Thyroid gland (tissue), 4 donors: ENCODE results near the gene COL23A1. TPM values are rescaled to one million over a fixed set of nuclear protein-coding genes. Genes with fewer than 3 reads are reported as not detected.

Experiments
- DNase-seq, 2 donors: peaks; one replicate each; pipeline ENCODE4 v3.0.0-alpha.2; 2019
- H3K27ac ChIP-seq, 3 donors: fragments of 200-600 bp; sonication (generic); 1 replicate in 2 of 3; 2 replicates in 1 of 3; pipeline ENCODE4 v1.5.1; 2016 to 2019; ENCODE audit warnings: mild to moderate bottlenecking in 1 of 3, moderate library complexity in 1 of 3
- H3K27me3 ChIP-seq: fragments of 200-600 bp; sonication (generic); one replicate; pipeline ENCODE4 v1.5.1; 2019
- H3K36me3 ChIP-seq, 2 donors: fragments of 200-600 bp; sonication (generic); one replicate each; pipeline ENCODE4 v1.5.1; 2016 to 2019
- H3K4me1 ChIP-seq, 2 donors: fragments of 200-600 bp; sonication (generic); one replicate each; pipeline ENCODE4 v1.5.1; 2017 to 2019
- H3K4me3 ChIP-seq, 3 donors: fragments of 200-600 bp; sonication (generic); replicated peaks in 1 of 3; 1 replicate in 2 of 3; 2 replicates in 1 of 3; pipeline ENCODE4 v1.5.1; 2016; ENCODE audit warnings: mild to moderate bottlenecking in 1 of 3
- H3K9me3 ChIP-seq: fragments of 200-600 bp; sonication (generic); one replicate; pipeline ENCODE4 v1.5.1; 2017
- CTCF ChIP-seq, 6 experiments: fragments of 200-600 bp in 3 of 6; fragments of 450-650 bp in 3 of 6; sonication (generic) in 3 of 6; IDR thresholded peaks; one replicate each; pipeline ENCODE4 v1.5.1; 2016 to 2019; ENCODE audit warnings: antibody characterized with exemption in 6 of 6, mild to moderate bottlenecking in 2 of 6, inconsistent platforms in 1 of 6, moderate library complexity in 1 of 6
- POLR2A ChIP-seq, 2 donors: fragments of 450-650 bp; IDR thresholded peaks; one replicate each; pipeline ENCODE4 v1.6.1; 2017; ENCODE audit warnings: antibody characterized with exemption in 2 of 2, mild to moderate bottlenecking in 2 of 2, moderate library complexity in 1 of 2
- WGBS, 2 donors: methylation state at CpG; one replicate each; pipeline ENCODE4 v1.1.5; 2017; 5-methylcytosine and 5-hydroxymethylcytosine counted together
- intact Hi-C: fragments of 100-400 bp; cut with DNase I; formaldehyde crosslinking; loops from one replicate; pipeline ENCODE4 v1.15.1; 2023
- total RNA-seq, 4 donors: library from RNA; depleted of rRNA; stranded (reverse); fragments of >200 nt; gene quantifications; one replicate each; pipeline ENCODE4 v1.2.3, GENCODE V29; 2016

The COL23A1 gene
- total RNA-seq, 4 donors from 2014 or later = 76.6 to 108 (median 95.7) TPM

GRCh38 chr5:178247481-178248456 is 342.4 kb downstream of the COL23A1 start:
- Histone ChIP-seq H3K36me3 (no peaks in the 10 kb centered on the region), H3K9me3 (no peaks in the 10 kb centered on the region), H3K27ac (no peak overlapping the region), H3K4me1 (peaks cover 6 to 17% of the 10 kb centered on the region in 2 donors), H3K4me3 (no peak overlapping the region), H3K27me3 (no peaks in the 10 kb centered on the region)
- intact Hi-C loops = no loop called here
- TF ChIP-seq CTCF (IDR thresholded peaks at IDR 0.05) (no peak), POLR2A (IDR thresholded peaks at IDR 0.05) (no peak)
- DNase-seq = no peak
- 80 to 83% methylated on average over 12 to 22 of the region's 24 CpGs for WGBS, 2 donors

- Histone ChIP-seq H3K4me1 (peaks cover 6 to 17% of the 10 kb centered on the region in 2 donors), H3K27me3 (no peaks in the 10 kb centered on the region), H3K9me3 (no peaks in the 10 kb centered on the region), H3K36me3 (no peaks in the 10 kb centered on the region), H3K27ac (no peak overlapping the region), H3K4me3 (no peak overlapping the region)
- DNase-seq = no peak
- 88 to 89% methylated on average over 12 to 15 of the region's 15 CpGs for WGBS, 2 donors
- no peak for TF ChIP-seq CTCF (IDR thresholded peaks at IDR 0.05)
- no peak for TF ChIP-seq POLR2A (IDR thresholded peaks at IDR 0.05)
- intact Hi-C loops = no loop called here
Measured at GRCh38 chr5:178246624-178247279, 343.4 kb downstream of the COL23A1 start.

GRCh38 chr5:178245389-178245788 is 344.8 kb downstream of the COL23A1 start:
- DNase-seq = no peak
- TF ChIP-seq CTCF (IDR thresholded peaks at IDR 0.05) (no peak), POLR2A (IDR thresholded peaks at IDR 0.05) (no peak)
- H3K27ac ChIP-seq = no peak overlapping the region
- H3K4me3 ChIP-seq = no peak overlapping the region
- H3K36me3 ChIP-seq = no peaks in the 10 kb centered on the region
- peaks cover 6 to 18% of the 10 kb centered on the region in 2 donors for H3K4me1 ChIP-seq
- 86 to 91% methylated on average over 2 of the region's 2 CpGs for WGBS, 2 donors
- intact Hi-C loops = no loop called here
- no peaks in the 10 kb centered on the region for H3K27me3 ChIP-seq
- H3K9me3 ChIP-seq = no peaks in the 10 kb centered on the region

- no peak for DNase-seq
- WGBS, 2 donors = 96 to 100% methylated on average over 2 of the region's 2 CpGs
- H3K36me3 ChIP-seq = no peaks in the 10 kb centered on the region
- intact Hi-C loops = no loop called here
- no peak overlapping the region for H3K27ac ChIP-seq
- no peaks in the 10 kb centered on the region for H3K27me3 ChIP-seq
- TF ChIP-seq POLR2A (IDR thresholded peaks at IDR 0.05) (no peak), CTCF (IDR thresholded peaks at IDR 0.05) (no peak)
- no peak overlapping the region for H3K4me3 ChIP-seq
- peaks cover 6 to 18% of the 10 kb centered on the region in 2 donors for H3K4me1 ChIP-seq
- no peaks in the 10 kb centered on the region for H3K9me3 ChIP-seq
Measured at GRCh38 chr5:178244576-178244975, 345.6 kb downstream of the COL23A1 start.

- Histone ChIP-seq H3K27me3 (no peaks in the 10 kb centered on the region), H3K9me3 (no peaks in the 10 kb centered on the region), H3K27ac (no peak overlapping the region), H3K36me3 (no peaks in the 10 kb centered on the region), H3K4me1 (peaks cover 0 to 27% of the 10 kb centered on the region in 2 donors), H3K4me3 (no peak overlapping the region)
- intact Hi-C loops = no loop called here
- DNase-seq = no peak
- WGBS, 2 donors = 87 to 90% methylated on average over 10 of the region's 10 CpGs
- TF ChIP-seq POLR2A (IDR thresholded peaks at IDR 0.05) (no peak), CTCF (IDR thresholded peaks at IDR 0.05) (no peak)
Measured at GRCh38 chr5:178242416-178242815, 347.8 kb downstream of the COL23A1 start.
